Adrenal gland (tissue), 19 donors: ENCODE results near the gene ZNF74. TPM values are rescaled to one million over a fixed set of nuclear protein-coding genes. Genes with fewer than 3 reads are reported as not detected.
"Not testable (repeated sequence)": the region's sequence is repeated elsewhere in the genome, so short reads cannot be mapped to it uniquely, and the experiment has no call there.

ENCODE experiments used
- DNase-seq, 7 donors: peaks; one replicate each; pipeline ENCODE4 v3.0.0-alpha.2; 2019 to 2020
- H3K27ac ChIP-seq, 5 donors: fragments of 200-600 bp; sonication (generic) in 4 of 5; 1 replicate in 3 of 5; 2 replicates in 2 of 5; pipeline versions ENCODE4 v1.5.1 to v1.8.0; 2016 to 2020; ENCODE audit warnings: mild to moderate bottlenecking in 1 of 5
- H3K27me3 ChIP-seq: fragments of 200-600 bp; 2 replicates; pipeline ENCODE4 v1.8.0; 2021
- H3K36me3 ChIP-seq, 2 donors: fragments of 200-600 bp; replicated peaks in 1 of 2; 1 replicate in 1 of 2; 2 replicates in 1 of 2; pipeline versions ENCODE4 v1.5.1 to v1.8.0; 2018 to 2022
- H3K4me1 ChIP-seq, 2 donors: fragments of 200-600 bp; replicated peaks in 1 of 2; 1 replicate in 1 of 2; 2 replicates in 1 of 2; pipeline versions ENCODE4 v1.5.1 to v1.8.0; 2018 to 2021
- H3K4me3 ChIP-seq, 4 donors: fragments of 200-600 bp; sonication (generic) in 3 of 4; one replicate each; pipeline ENCODE4 v1.5.1; 2016 to 2018
- H3K9me3 ChIP-seq, 3 donors: fragments of 200-600 bp; sonication (generic) in 1 of 3; replicated peaks in 1 of 3; 1 replicate in 2 of 3; 2 replicates in 1 of 3; pipeline versions ENCODE4 v1.5.1 to v1.8.0; 2016 to 2021
- POLR2A ChIP-seq, 2 donors: fragments of 450-650 bp; IDR thresholded peaks; one replicate each; pipeline ENCODE4 v1.6.1; 2017; ENCODE audit warnings: antibody characterized with exemption in 2 of 2, mild to moderate bottlenecking in 2 of 2, moderate library complexity in 1 of 2
- WGBS, 4 donors: extraction: QIAGEN DNeasy Blood & Tissue Kit in 2 of 4; methylation state at CpG; one replicate each; pipeline versions ENCODE4 v1.1.5 to v1.1.7; 2013 to 2017; 5-methylcytosine and 5-hydroxymethylcytosine counted together
- intact Hi-C, 2 donors: fragments of 100-400 bp; cut with DNase I; formaldehyde crosslinking; loops; one replicate each; pipeline versions ENCODE4 v1.14.1 to v1.15.0; 2022 to 2023
- long read RNA-seq, 10 donors: library from polyadenylated mRNA in 3 of 10; unstranded in 2 of 10; stranded (forward) in 1 of 10; transcript quantifications; one replicate each; pipeline ENCODE4 v2.0.0 and lab custom pipeline, GENCODE V29; 2021 to 2026
- polyA plus RNA-seq, 3 donors: library from polyadenylated mRNA; stranded (reverse); fragments of 200-250 nt in 2 of 3; fragments of 350-450 nt in 1 of 3; fragmentation: Illumina TruSeq in 1 of 3; extraction: RNeasy Lipid Tissue Mini Kit (QIAGEN cat#74804) in 1 of 3; gene quantifications; one replicate each; pipeline ENCODE4 v1.2.3, GENCODE V29; 2013 to 2014
- total RNA-seq, 9 donors: library from RNA; depleted of rRNA in 4 of 9; stranded (reverse); fragments of >200 nt in 4 of 9; fragments of 120-200 nt in 1 of 9; fragmentation: NEBNext Ultra II Directional in 1 of 9; extraction: Animal tissue kit (Norgen Biotek cat#: 25700) in 1 of 9; gene quantifications; one replicate each; pipeline versions ENCODE4 v1.1.0 to v1.2.4, GENCODE V29; 2013 to 2023
- TF ChIP-seq, protein P1 (sequence below), 6 experiments: fragments of 450-650 bp in 4 of 6; fragments of 200-600 bp in 2 of 6; sonication (generic) in 1 of 6; IDR thresholded peaks; 1 replicate in 5 of 6; 2 replicates in 1 of 6; pipeline versions ENCODE4 v1.5.1 to v1.8.0; 2016 to 2021; ENCODE audit warnings: antibody characterized with exemption in 6 of 6, mild to moderate bottlenecking in 2 of 6, moderate library complexity in 1 of 6
- donor health status: healthy with polysubstance abuse.
- donor health status: Bipolar disorder and iron deficiency.
- donor health status: DM: yes; HTN: yes; CAD: no.
- donor health status: DM: no; HTN: no; CAD: no.
- donor health status: DM: no; HTN: no; CAD: no.
- donor health status: DM: yes; HTN: yes; CAD: no.

The ZNF74 gene
- total RNA-seq, result 10 to 100 TPM in 5 of 9 donors, 1 to 10 TPM in 4; 5.7 to 28.9 (median 10.6) TPM
- 1 to 10 TPM; 4.4 to 7.5 (median 4.9) TPM for polyA plus RNA-seq
- long read RNA-seq, donor 1, transcript ZNF74-202 (5 exons, 3,159 nt), result major isoform, 5 of 7 reads
- long read RNA-seq, donor 1, partial matches to known transcripts, result 0 of 7 reads
- long read RNA-seq, donor 1, other reads (novel, unspliced or antisense), result 0 of 7 reads
- long read RNA-seq, donor 2, partial matches to known transcripts, result 0 of 2 reads
- long read RNA-seq, donor 2, other reads (novel, unspliced or antisense), result 0 of 2 reads
- long read RNA-seq, donor 3, result 0 reads
- long read RNA-seq, donor 4, result 0 reads
- long read RNA-seq, donor 5, transcript ZNF74-202 (5 exons, 3,159 nt), result major isoform, 8 of 15 reads
- long read RNA-seq, donor 5, partial matches to known transcripts, result 0 of 15 reads
- long read RNA-seq, donor 5, other reads (novel, unspliced or antisense), result 3 of 15 reads
- long read RNA-seq, donor 6, partial matches to known transcripts, result 0 of 1 reads
- long read RNA-seq, donor 6, other reads (novel, unspliced or antisense), result 0 of 1 reads
- long read RNA-seq, donor 7, partial matches to known transcripts, result 0 of 1 reads
- long read RNA-seq, donor 7, other reads (novel, unspliced or antisense), result 0 of 1 reads
- long read RNA-seq, donor 8, partial matches to known transcripts, result 0 of 6 reads
- long read RNA-seq, donor 8, other reads (novel, unspliced or antisense), result 0 of 6 reads
- long read RNA-seq, donor 9, result 0 reads
- long read RNA-seq, donor 10, partial matches to known transcripts, result 0 of 4 reads
- long read RNA-seq, donor 10, other reads (novel, unspliced or antisense), result 0 of 4 reads

DNA sequence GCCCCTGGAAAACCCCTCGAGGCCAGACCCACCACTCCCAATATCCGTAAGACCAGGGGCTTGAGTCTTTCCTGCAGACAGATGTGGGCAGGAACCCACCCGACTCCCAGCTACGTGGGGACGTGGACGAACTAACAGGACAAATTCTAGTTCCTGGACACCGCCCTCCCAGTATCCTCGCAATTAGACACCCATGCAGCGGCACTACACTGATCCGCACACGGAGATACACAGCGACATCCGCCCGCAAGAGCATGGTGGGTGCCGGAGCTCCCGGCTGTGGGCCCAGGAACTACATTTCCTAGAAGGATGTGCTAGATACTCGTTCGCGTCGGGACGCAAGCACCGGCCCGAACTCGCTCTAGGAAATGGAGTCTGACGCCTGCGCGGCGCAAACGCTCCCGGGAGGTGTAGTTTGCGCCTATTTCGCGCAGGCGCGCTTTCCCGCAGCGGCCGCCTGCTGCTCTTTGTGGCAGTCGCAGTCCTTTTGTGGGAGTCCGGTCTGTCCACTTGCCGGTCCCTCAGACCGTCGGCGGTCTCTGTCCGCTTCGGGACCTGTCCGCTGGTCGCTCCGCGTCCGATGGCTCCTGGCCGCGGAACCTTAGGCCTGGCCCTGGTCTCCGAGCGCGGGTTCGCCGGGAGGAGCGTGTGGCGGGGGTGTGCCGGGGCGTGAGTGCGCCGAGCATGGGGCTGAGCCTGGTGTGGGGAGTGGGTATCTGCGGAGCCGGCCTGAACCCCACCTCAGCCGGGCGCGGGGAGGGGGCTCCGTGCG lies at the start of gene ZNF74:
Gene ZNF74, plus strand, starts transcription at position 447 of the 772 bp plus-strand sequence. CDS start 478 bp downstream, outside the sequence.
- intact Hi-C loops, result no loop called here
- peak within 1 kb of the TSS; percentile 36 to 84 (median 72) for H3K4me3 ChIP-seq
- WGBS, 4 donors, result 0 to 2% (median 1%) methylated on average over 11 to 71 of the region's 71 CpGs
- no peaks in the 10 kb centered on the region for H3K27me3 ChIP-seq
- no peaks in the 10 kb centered on the region for H3K9me3 ChIP-seq
- H3K36me3 ChIP-seq, result no peaks in the 10 kb centered on the region
- peak within 1 kb of the TSS in 4 of 5 donors; percentile 7 to 82 (median 40) for H3K27ac ChIP-seq
- H3K4me1 ChIP-seq, result peaks cover 0 to 17% of the 10 kb centered on the region in 2 donors
- peak; percentile 86 to 93 (median 89) for DNase-seq
- TF ChIP-seq, protein P1, sequence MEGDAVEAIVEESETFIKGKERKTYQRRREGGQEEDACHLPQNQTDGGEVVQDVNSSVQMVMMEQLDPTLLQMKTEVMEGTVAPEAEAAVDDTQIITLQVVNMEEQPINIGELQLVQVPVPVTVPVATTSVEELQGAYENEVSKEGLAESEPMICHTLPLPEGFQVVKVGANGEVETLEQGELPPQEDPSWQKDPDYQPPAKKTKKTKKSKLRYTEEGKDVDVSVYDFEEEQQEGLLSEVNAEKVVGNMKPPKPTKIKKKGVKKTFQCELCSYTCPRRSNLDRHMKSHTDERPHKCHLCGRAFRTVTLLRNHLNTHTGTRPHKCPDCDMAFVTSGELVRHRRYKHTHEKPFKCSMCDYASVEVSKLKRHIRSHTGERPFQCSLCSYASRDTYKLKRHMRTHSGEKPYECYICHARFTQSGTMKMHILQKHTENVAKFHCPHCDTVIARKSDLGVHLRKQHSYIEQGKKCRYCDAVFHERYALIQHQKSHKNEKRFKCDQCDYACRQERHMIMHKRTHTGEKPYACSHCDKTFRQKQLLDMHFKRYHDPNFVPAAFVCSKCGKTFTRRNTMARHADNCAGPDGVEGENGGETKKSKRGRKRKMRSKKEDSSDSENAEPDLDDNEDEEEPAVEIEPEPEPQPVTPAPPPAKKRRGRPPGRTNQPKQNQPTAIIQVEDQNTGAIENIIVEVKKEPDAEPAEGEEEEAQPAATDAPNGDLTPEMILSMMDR (IDR thresholded peaks at IDR 0.05), result peak in 2 of 6 experiments; percentile 9 to 14
- peak in 1 of 2 donors; percentile 69 for TF ChIP-seq POLR2A (IDR thresholded peaks at IDR 0.05)

DNA sequence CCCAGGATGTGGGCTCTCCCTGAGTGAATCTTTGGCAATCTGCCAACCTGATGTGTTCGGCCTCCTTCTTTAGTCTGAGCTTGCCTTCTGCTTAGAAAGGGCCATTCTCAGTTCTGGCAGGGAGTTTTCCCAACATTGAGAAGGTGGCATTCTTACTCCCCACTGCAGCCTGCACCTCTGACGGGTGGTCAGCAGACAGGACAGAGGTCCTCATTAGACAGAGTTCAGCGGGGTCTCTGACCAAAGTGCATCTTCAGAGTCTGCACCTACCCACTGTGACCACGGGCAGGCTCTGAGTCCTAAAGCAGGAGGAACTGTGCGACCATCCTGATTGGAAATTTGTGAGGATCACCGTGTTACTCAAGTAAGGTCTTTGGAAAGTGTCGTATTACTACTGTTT lies 47.4 kb upstream of the ZNF74 start:
- H3K36me3 ChIP-seq, H3K27ac ChIP-seq, H3K4me1 ChIP-seq, DNase-seq, H3K4me3 ChIP-seq, H3K9me3 ChIP-seq, intact Hi-C loops, H3K27me3 ChIP-seq: not testable (repeated sequence)
- 73 to 85% methylated on average over 3 of the region's 7 CpGs; no CpG with 5 or more reads in 2 of the 4 donors for WGBS, 4 donors

DNA sequence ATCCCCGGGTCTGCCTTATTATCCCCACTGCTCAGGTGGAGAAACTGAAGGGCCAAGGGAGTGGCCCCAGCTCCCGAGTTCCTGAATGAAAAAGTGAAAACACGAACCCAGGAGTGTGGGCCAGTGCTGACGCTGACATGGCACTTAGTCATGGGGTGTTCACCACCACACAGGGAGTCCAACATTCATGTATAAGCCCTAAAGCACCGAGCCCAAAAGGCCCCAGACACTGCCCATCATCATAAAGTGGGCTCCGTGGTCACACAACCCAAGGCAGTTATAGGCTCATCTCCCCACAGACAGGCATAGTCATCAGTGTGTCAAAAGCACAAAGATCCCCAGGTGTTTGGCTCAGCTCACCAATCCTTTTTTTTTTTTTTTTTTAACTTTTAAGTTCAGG lies 41.4 kb upstream of the ZNF74 start:
- H3K27ac ChIP-seq, H3K4me1 ChIP-seq, H3K4me3 ChIP-seq, intact Hi-C loops, H3K27me3 ChIP-seq, H3K36me3 ChIP-seq, DNase-seq, H3K9me3 ChIP-seq: not testable (repeated sequence)
- 82 to 94% (median 89%) methylated on average over 3 to 6 of the region's 6 CpGs for WGBS, 4 donors

DNA sequence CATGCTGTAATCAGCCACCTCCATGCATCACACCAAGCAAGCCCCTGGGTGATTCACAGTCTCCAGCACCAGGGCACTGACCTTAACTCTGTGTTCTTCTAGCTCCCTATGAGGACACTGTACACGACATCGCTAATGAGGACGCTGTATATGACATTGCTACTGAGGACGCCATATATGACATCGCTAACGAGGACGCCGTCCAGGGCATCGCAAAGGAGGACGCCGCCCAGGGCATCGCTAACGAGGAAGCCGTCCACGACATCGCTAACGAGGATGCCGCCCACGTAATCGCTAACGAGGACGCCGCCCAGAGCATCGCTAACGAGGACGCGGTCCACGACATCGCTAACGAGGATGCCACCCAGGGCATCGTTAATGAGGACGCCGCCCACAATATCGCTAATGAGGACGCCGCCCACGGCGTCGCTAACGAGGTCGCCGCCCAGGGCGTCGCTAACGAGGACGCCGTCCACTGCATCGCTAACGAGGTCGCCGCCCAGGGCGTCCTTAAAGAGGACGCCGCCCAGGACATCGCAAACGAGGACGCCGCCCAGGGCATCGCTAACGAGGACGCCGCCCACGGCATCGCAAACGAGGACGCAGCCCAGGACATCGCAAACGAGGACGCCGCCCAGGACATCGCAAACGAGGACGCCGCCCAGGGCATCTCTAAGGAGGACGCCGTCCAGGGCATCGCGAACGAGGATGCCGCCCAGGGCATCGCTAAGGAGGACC lies 39.5 kb upstream of the ZNF74 start:
- WGBS, 4 donors, result 91 to 95% (median 93%) methylated on average over 70 to 81 of the region's 81 CpGs
- TF ChIP-seq POLR2A (IDR thresholded peaks at IDR 0.05), result no peak
- TF ChIP-seq, protein P1 (IDR thresholded peaks at IDR 0.05), result no peak
- no peak overlapping the region for H3K4me3 ChIP-seq
- no peaks in the 10 kb centered on the region for H3K27me3 ChIP-seq
- intact Hi-C loops, result no loop called here
- H3K36me3 ChIP-seq, result no peaks in the 10 kb centered on the region
- no peak overlapping the region for H3K27ac ChIP-seq
- no peaks in the 10 kb centered on the region for H3K9me3 ChIP-seq
- H3K4me1 ChIP-seq, result no peaks in the 10 kb centered on the region
- DNase-seq, result no peak

DNA sequence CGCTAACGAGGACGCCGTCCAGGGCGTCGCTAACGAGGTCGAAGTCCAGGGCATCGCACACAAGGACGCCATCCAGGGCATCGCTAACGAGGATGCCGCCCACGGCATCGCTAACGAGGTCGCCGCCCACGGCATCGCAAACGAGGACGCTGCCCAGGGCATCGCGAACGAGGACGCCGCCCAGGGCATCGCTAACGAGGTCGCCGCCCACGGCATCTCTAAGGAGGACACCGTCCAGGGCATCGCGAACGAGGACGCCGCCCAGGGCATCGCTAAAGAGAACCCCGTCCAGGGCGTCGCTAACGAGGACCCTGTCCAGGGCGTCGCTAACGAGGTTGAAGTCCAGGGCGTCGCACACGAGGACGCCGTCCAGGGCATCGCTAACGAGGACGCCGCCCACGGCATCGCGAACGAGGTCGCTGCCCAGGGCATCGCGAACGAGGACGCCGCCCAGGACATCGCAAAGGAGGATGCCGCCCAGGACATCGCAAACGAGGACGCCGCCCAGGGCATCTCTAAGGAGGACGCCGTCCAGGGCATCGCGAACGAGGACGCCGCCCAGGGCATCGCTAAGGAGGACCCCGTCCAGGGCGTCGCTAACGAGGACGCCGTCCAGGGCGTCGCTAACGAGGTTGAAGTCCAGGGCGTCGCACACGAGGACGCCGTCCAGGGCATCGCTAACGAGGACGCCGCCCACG lies 37.9 kb upstream of the ZNF74 start:
- H3K27me3 ChIP-seq, H3K4me3 ChIP-seq, intact Hi-C loops, H3K4me1 ChIP-seq, DNase-seq, H3K36me3 ChIP-seq, H3K9me3 ChIP-seq, H3K27ac ChIP-seq: not testable (repeated sequence)
- 90 to 96% (median 93%) methylated on average over 82 to 98 of the region's 98 CpGs for WGBS, 4 donors

DNA sequence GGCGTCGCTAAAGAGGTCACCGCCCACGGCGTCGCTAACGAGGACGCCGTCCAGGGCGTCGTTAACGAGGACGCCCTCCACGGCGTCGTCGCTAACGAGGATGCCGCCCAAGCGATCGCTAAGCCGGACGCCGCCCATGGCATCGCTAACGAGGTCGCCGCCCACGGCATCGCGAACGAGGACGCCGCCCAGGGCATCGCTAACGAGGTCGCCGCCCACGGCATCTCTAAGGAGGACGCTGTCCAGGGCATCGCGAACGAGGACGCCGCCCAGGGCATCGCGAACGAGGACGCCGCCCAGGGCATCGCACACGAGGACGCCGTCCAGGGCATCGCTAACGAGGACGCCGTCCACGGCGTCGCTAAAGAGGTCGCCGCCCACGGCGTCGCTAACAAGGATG lies 37.0 kb upstream of the ZNF74 start:
- intact Hi-C loops, H3K9me3 ChIP-seq, H3K4me3 ChIP-seq, H3K27ac ChIP-seq, H3K36me3 ChIP-seq, DNase-seq, H3K27me3 ChIP-seq, H3K4me1 ChIP-seq: not testable (repeated sequence)
- 92 to 95% (median 95%) methylated on average over 42 to 66 of the region's 66 CpGs for WGBS, 4 donors

DNA sequence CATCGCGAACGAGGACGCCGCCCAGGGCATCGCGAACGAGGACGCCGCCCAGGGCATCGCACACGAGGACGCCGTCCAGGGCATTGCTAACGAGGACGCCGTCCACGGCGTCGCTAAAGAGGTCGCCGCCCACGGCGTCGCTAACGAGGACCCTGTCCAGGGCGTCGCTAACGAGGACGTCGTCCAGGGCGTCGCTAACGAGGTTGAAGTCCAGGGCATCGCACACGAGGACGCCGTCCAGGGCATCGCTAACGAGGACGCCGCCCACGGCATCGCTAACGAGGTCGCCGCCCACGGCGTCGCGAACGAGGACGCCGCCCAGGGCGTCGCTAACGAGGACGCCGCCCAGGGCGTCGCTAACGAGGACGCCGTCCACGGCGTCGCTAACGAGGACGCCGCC lies 36.0 kb upstream of the ZNF74 start:
- H3K27me3 ChIP-seq, intact Hi-C loops, H3K36me3 ChIP-seq, H3K27ac ChIP-seq, H3K4me3 ChIP-seq, DNase-seq, H3K9me3 ChIP-seq, H3K4me1 ChIP-seq: not testable (repeated sequence)
- WGBS, 4 donors, result 92 to 96% (median 94%) methylated on average over 17 to 54 of the region's 70 CpGs
